Heart left ventricle (tissue), 16 donors: Measurements from ENCODE around the gene IFI27L2. TPM values are rescaled to one million over a fixed set of nuclear protein-coding genes. Genes with fewer than 3 reads are reported as not detected.

ENCODE experiments used
- ATAC-seq, 4 donors: fragments of 200-7000 bp; cut with Tn5 transposase; one replicate each; pipeline ENCODE4 v1.9.1; 2020 to 2022; ENCODE audit warnings: moderate library complexity in 4 of 4, mild to moderate bottlenecking in 3 of 4, moderate number of reproducible peaks in 1 of 4
- DNase-seq, 5 donors: peaks; one replicate each; pipeline ENCODE4 v3.0.0-alpha.2; 2020
- H3K27ac ChIP-seq, 12 donors: fragments of 200-600 bp; sonication (generic) in 4 of 12; one replicate each; pipeline versions ENCODE4 v1.5.0 to v1.8.0; 2016 to 2022; ENCODE audit warnings: mild to moderate bottlenecking in 2 of 12
- H3K27me3 ChIP-seq, 9 donors: fragments of 200-600 bp; sonication (generic) in 2 of 9; one replicate each; pipeline versions ENCODE4 v1.5.1 to v1.8.0; 2016 to 2022; ENCODE audit warnings: mild to moderate bottlenecking in 3 of 9
- H3K36me3 ChIP-seq, 9 donors: fragments of 200-600 bp; sonication (generic) in 2 of 9; one replicate each; pipeline versions ENCODE4 v1.5.0 to v1.8.0; 2018 to 2022; ENCODE audit warnings: mild to moderate bottlenecking in 2 of 9
- H3K4me1 ChIP-seq, 12 donors: fragments of 200-600 bp; sonication (generic) in 4 of 12; one replicate each; pipeline versions ENCODE4 v1.5.0 to v1.8.0; 2016 to 2022; ENCODE audit warnings: mild to moderate bottlenecking in 3 of 12
- H3K4me3 ChIP-seq, 12 donors: fragments of 200-600 bp; sonication (generic) in 4 of 12; one replicate each; pipeline versions ENCODE4 v1.5.0 to v1.8.0; 2017 to 2022; ENCODE audit warnings: mild to moderate bottlenecking in 9 of 12, moderate library complexity in 4 of 12
- H3K9me3 ChIP-seq, 12 donors: fragments of 200-600 bp; sonication (generic) in 4 of 12; one replicate each; pipeline versions ENCODE4 v1.5.0 to v1.8.0; 2016 to 2022; ENCODE audit warnings: mild to moderate bottlenecking in 1 of 12
- CTCF ChIP-seq, 12 donors: fragments of 200-600 bp; sonication (generic) in 4 of 12; IDR thresholded peaks; one replicate each; pipeline versions ENCODE4 v1.5.0 to v1.8.0; 2018 to 2022; ENCODE audit warnings: antibody characterized with exemption in 12 of 12, mild to moderate bottlenecking in 5 of 12
- POLR2A ChIP-seq, 2 donors: fragments of 450-650 bp; IDR thresholded peaks; one replicate each; pipeline ENCODE4 v1.6.1; 2017; ENCODE audit warnings: antibody characterized with exemption in 2 of 2, mild to moderate bottlenecking in 2 of 2, moderate library complexity in 2 of 2
- WGBS, 4 donors: extraction: QIAGEN DNeasy Blood & Tissue Kit in 2 of 4; methylation state at CpG; one replicate each; pipeline versions ENCODE4 v1.1.5 to v1.1.7; 2013 to 2018; 5-methylcytosine and 5-hydroxymethylcytosine counted together
- intact Hi-C, 10 donors: fragments of 100-400 bp; cut with DNase I; formaldehyde crosslinking; loops; one replicate each; pipeline versions ENCODE4 v1.11.1 to v1.14.2; 2022
- polyA plus RNA-seq, 2 donors: library from polyadenylated mRNA; stranded (reverse); fragments of 200-250 nt; gene quantifications; one replicate each; pipeline ENCODE4 v1.2.3, GENCODE V29; 2013
- total RNA-seq, 9 donors: library from RNA; depleted of rRNA in 2 of 9; stranded (reverse); fragments of >200 nt in 2 of 9; fragmentation: NEBNext Ultra II Directional in 3 of 9; extraction: Animal tissue kit (Norgen Biotek cat#: 25700) in 3 of 9; gene quantifications; one replicate each; pipeline versions ENCODE4 v1.1.0 to v1.2.4, GENCODE V29; 2016 to 2023
- donor health status: ischemic (EF 13 %, LVEDD 7.1; RV severe dilation, severe dysfunction).
- donor health status: healthy with polysubstance abuse.
- donor health status: DM: no; HTN: yes; CAD: no.
- donor health status: DM: no; HTN: no; CAD: no.
- donor health status: ischemic (EF 25% LVEDD 6.9; RV normal size, moderate dysfunction).
- donor health status: ischemic (EF 25% LVEDD 5.7; RV mildly dilated, moderate dysfunction).
- donor health status: healthy.
- donor health status: DM: yes; HTN: yes; CAD: no.
- donor health status: ischemic (EF 35%, LVEDD 5.7; RV mildly dilated, moderate dysfunction).
- donor health status: nonischemic (EF 11% LVEDD 7.7; RV severe dilation, severe dysfunction).
- donor health status: DM: yes; HTN: yes; CAD: no.
- donor health status: PGD.
- donor health status: ischemic (EF 29% LVEDD 5.4; RV normal size, mild dysfunction).
- donor health status: nonischemic (EF 23%, LVEDD 6.1; RV moderate dilation, normal function).

IFI27L2 gene
- total and polyA plus RNA-seq, 11 donors = 44.8 to 102 (median 61.8) TPM

- Histone ChIP-seq H3K36me3 (no peaks in the 10 kb centered on the region), H3K9me3 (no peaks in the 10 kb centered on the region), H3K4me3 (no peak overlapping the region), H3K27me3 (no peaks in the 10 kb centered on the region), H3K27ac (no peak overlapping the region), H3K4me1 (no peaks in the 10 kb centered on the region)
- TF ChIP-seq CTCF (IDR thresholded peaks at IDR 0.05) = no peak
- no peak for TF ChIP-seq POLR2A (IDR thresholded peaks at IDR 0.05)
- no peak for DNase-seq
- intact Hi-C loops = no loop called here
- ATAC-seq = no peak
- 87 to 91% (median 89%) methylated on average over 7 to 8 of the region's 8 CpGs for WGBS, 4 donors
Observed at GRCh38 chr14:94102768-94103482, 26.5 kb downstream of the IFI27L2 start.

GRCh38 chr14:94101748-94102147, 27.7 kb downstream of the IFI27L2 start:
- WGBS, 4 donors = 86 to 96% (median 94%) methylated on average over 7 to 10 of the region's 10 CpGs
- ATAC-seq (peak in 1 of 4 donors; percentile 21), DNase-seq (no peak)
- H3K4me3 ChIP-seq = no peak overlapping the region
- TF ChIP-seq POLR2A (IDR thresholded peaks at IDR 0.05) (no peak), CTCF (IDR thresholded peaks at IDR 0.05) (no peak)
- H3K4me1 ChIP-seq = no peaks in the 10 kb centered on the region
- intact Hi-C loops = no loop called here
- peaks cover 0 to 7% (median 0%) of the 10 kb centered on the region in 9 donors for H3K36me3 ChIP-seq
- H3K27me3 ChIP-seq = no peaks in the 10 kb centered on the region
- H3K9me3 ChIP-seq = no peaks in the 10 kb centered on the region
- no peak overlapping the region for H3K27ac ChIP-seq

DNA sequence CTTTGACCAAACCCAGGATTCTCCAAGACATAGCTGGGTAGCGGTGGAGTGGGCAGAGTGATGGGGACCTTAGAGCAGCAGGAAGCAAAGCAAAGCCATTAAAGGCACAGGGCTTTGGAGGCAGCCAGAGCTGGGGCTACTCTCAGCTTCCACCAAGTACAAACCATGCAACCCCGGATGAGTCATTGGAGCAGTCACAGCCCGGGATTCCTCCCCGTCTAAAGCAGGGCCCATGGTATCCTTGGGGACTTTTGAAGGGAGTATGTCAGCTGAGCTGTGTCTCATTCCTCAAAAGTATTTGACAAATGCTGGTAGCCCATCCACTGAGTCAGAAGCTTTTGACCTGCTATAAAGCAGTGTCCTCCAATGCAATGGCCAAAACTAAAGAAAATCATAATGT, 28.6 kb downstream of the IFI27L2 start:
- ATAC-seq (peak in 2 of 4 donors; percentile 50 to 75), DNase-seq (peak in 1 of 5 donors; percentile 39)
- no peak for TF ChIP-seq CTCF (IDR thresholded peaks at IDR 0.05)
- Histone ChIP-seq H3K36me3 (peaks cover 0 to 7% (median 0%) of the 10 kb centered on the region in 9 donors), H3K27ac (no peak overlapping the region), H3K9me3 (no peaks in the 10 kb centered on the region), H3K4me1 (no peaks in the 10 kb centered on the region), H3K27me3 (no peaks in the 10 kb centered on the region), H3K4me3 (no peak overlapping the region)
- WGBS, 4 donors = 74 to 88% (median 79%) methylated on average over 4 of the region's 4 CpGs
- intact Hi-C loops = no loop called here

DNA sequence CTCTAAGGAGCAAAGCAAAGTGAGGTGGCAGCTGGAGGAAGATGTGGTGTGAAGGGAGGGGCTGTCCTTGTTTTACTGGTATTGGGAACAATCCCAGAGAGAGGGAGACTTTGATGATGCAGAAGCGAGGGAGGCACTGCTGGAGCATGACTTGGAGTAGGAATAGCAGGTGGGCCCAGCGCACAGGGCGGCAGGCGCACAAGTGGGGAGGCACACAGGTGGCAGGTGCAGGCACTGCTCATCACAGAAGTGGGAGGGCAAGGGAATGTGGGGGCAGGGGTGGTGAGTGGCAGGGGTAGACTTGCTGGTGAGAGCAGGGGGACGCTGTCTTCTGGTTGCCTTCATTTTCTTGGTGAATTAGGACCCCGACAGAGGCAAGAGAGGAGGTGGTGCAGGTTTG, 30.4 kb downstream of the IFI27L2 start:
- Histone ChIP-seq H3K4me3 (no peak overlapping the region), H3K27ac (no peak overlapping the region), H3K9me3 (no peaks in the 10 kb centered on the region), H3K27me3 (no peaks in the 10 kb centered on the region), H3K36me3 (peaks cover 0 to 7% (median 0%) of the 10 kb centered on the region in 9 donors), H3K4me1 (no peaks in the 10 kb centered on the region)
- intact Hi-C loops = no loop called here
- DNase-seq (no peak), ATAC-seq (no peak)
- TF ChIP-seq CTCF (IDR thresholded peaks at IDR 0.05) (no peak), POLR2A (IDR thresholded peaks at IDR 0.05) (no peak)
- WGBS, 4 donors = 66 to 95% (median 79%) methylated on average over 6 of the region's 6 CpGs
